K562 (cell line): Measurements from ENCODE around the gene NANS. TPM values are rescaled to one million over a fixed set of nuclear protein-coding genes. Genes with fewer than 3 reads are reported as not detected.

Experiments used
- ATAC-seq: fragments of 200-7000 bp; cut with Tn5 transposase; 3 replicates; pipeline ENCODE4 v1.9.1; 2020; ENCODE audit warnings: moderate library complexity
- BruUV-seq: library from RNA; stranded (reverse); fragments of 400-500 nt; replicated peaks from 2 replicates; lab custom pipeline; 2021; lab: Mats Ljungman, UMichigan
- CTCF ChIA-PET: fragments of 300-600 bp; formaldehyde crosslinking; extraction: SDS; loops from one replicate; lab custom pipeline; 2021; ENCODE audit warnings: low intra/inter-chr PET ratio; lab: Yijun Ruan, JAX
- POLR2A ChIA-PET: fragments of 300-600, 350-650 bp; sonication (Branson Sonifier 250); formaldehyde crosslinking; extraction: SDS; loops from one replicate; lab custom pipeline; 2021; ENCODE audit warnings: antibody characterized with exemption, inconsistent platforms; lab: Yijun Ruan, JAX
- DNase-seq, 4 experiments: peaks; one replicate each; pipeline versions ENCODE4 v3.0.0 to v3.0.0-alpha.2; 2011 to 2018; ENCODE audit warnings: low spot score in 3 of 4, mixed read lengths in 3 of 4; ENCODE audit errors: extremely low read depth in 1 of 4
- FAIRE-seq: peaks from 2 replicates; lab custom pipeline; 2011; peaks lifted over from hg19 to GRCh38; lab: Jason Lieb, UNC
- H2AFZ ChIP-seq: 2 replicates; pipeline ENCODE4 v1.6.0; 2011; ENCODE audit warnings: low read depth, low read length, control low read depth, inconsistent platforms
- H3K27ac ChIP-seq: fragments of 200-600 bp; 3 replicates; pipeline ENCODE4 v1.8.0; 2011; ENCODE audit warnings: low read depth, mild to moderate bottlenecking, control low read depth, inconsistent platforms, low read length, moderate library complexity, mixed read lengths; ENCODE audit errors: extremely low read depth
- H3K27me3 ChIP-seq, 2 experiments: fragments of 300-600 bp in 1 of 2; 2 replicates in 1 of 2; 3 replicates in 1 of 2; pipeline versions ENCODE4 v1.6.0 to v1.8.0; 2011; ENCODE audit warnings: inconsistent platforms in 2 of 2, low read length in 2 of 2, mild to moderate bottlenecking in 1 of 2, mixed read lengths in 1 of 2, moderate library complexity in 1 of 2; ENCODE audit not compliant: control insufficient read depth in 2 of 2, insufficient read depth in 2 of 2
- H3K36me3 ChIP-seq: fragments of 300-600 bp; 3 replicates; pipeline ENCODE4 v1.8.0; 2011; ENCODE audit warnings: mild to moderate bottlenecking, low read length, inconsistent platforms; ENCODE audit not compliant: control insufficient read depth, insufficient read depth
- H3K4me1 ChIP-seq, 2 experiments: fragments of 200-600 bp in 1 of 2; replicated peaks in 1 of 2; 2 replicates in 1 of 2; 3 replicates in 1 of 2; pipeline versions ENCODE4 v1.5.1 to v1.8.0; 2011; ENCODE audit warnings: inconsistent platforms in 2 of 2, low read length in 2 of 2, mild to moderate bottlenecking in 1 of 2, mixed read lengths in 1 of 2, moderate library complexity in 1 of 2; ENCODE audit not compliant: control insufficient read depth in 2 of 2, insufficient read depth in 2 of 2
- H3K4me2 ChIP-seq: 2 replicates; pipeline ENCODE4 v1.6.1; 2011; ENCODE audit warnings: low read length, control low read depth, inconsistent platforms, mixed read lengths; ENCODE audit not compliant: insufficient read depth
- H3K4me3 ChIP-seq: fragments of 200-600 bp; sonication (generic), shearing (Covaris generic); 2 replicates; pipeline ENCODE4 v1.5.1; 2016; ENCODE audit warnings: control low read depth, inconsistent platforms
- H3K79me2 ChIP-seq: fragments of 200-600 bp; 3 replicates; pipeline ENCODE4 v1.8.0; 2011; ENCODE audit warnings: low read length, inconsistent platforms; ENCODE audit not compliant: control insufficient read depth, insufficient read depth
- H3K9ac ChIP-seq, 2 experiments: 2 replicates each; pipeline versions ENCODE4 v1.6.0 to v1.6.1; 2011; ENCODE audit warnings: low read depth in 2 of 2, low read length in 2 of 2, control low read depth in 1 of 2, inconsistent platforms in 1 of 2, mild to moderate bottlenecking in 1 of 2, mixed read lengths in 1 of 2; ENCODE audit not compliant: insufficient read depth in 1 of 2
- H3K9me1 ChIP-seq: one replicate; pipeline ENCODE4 v1.6.0; 2011; ENCODE audit warnings: inconsistent platforms, mild to moderate bottlenecking, low read length, moderate library complexity; ENCODE audit not compliant: control insufficient read depth, insufficient read depth
- H3K9me3 ChIP-seq: replicated peaks from 2 replicates; pipeline ENCODE4 v1.5.1; 2011; ENCODE audit warnings: low read depth, low read length, inconsistent platforms; ENCODE audit not compliant: control insufficient read depth, insufficient read depth
- H4K20me1 ChIP-seq: replicated peaks from 2 replicates; pipeline ENCODE4 v1.6.1; 2011; ENCODE audit warnings: low read length, inconsistent platforms, mixed read lengths; ENCODE audit not compliant: control insufficient read depth, insufficient read depth
- ATF7 ChIP-seq: fragments of 450-650 bp; IDR thresholded peaks from 2 replicates; pipeline ENCODE4 v1.7.1; 2014; ENCODE audit warnings: mild to moderate bottlenecking, moderate library complexity
- BRF1 ChIP-seq: IDR thresholded peaks from 3 replicates; pipeline ENCODE4 v1.6.1; 2011; ENCODE audit warnings: borderline replicate concordance, mild to moderate bottlenecking; ENCODE audit not compliant: insufficient read length; ENCODE audit errors: extremely low read depth
- E2F3 ChIP-seq: fragments of 250-450 bp; sonication (Bioruptor Pico); IDR thresholded peaks from 2 replicates; pipeline ENCODE4 v1.4.0; 2020; ENCODE audit warnings: mild to moderate bottlenecking
- ETS1 ChIP-seq: conservative IDR thresholded peaks from 2 replicates; pipeline ENCODE4 v1.6.1; 2011; ENCODE audit warnings: low read depth, mild to moderate bottlenecking, low read length; ENCODE audit not compliant: control insufficient read depth
- ETV6 ChIP-seq, 3 experiments: fragments of 150-350 bp in 1 of 3; sonication (generic) in 1 of 3; formaldehyde crosslinking in 1 of 3; IDR thresholded peaks; 2 replicates each; pipeline versions ENCODE4 v1.6.1 to v1.8.0; 2014 to 2022; ENCODE audit warnings: borderline replicate concordance in 2 of 3, low read depth in 2 of 3, antibody characterized with exemption in 1 of 3, low read length in 1 of 3, mild to moderate bottlenecking in 1 of 3, missing genetic modification reagents in 1 of 3
- EZH2 ChIP-seq: IDR thresholded peaks from 2 replicates; pipeline ENCODE4 v1.6.1; 2012; ENCODE audit warnings: low read depth, mild to moderate bottlenecking, inconsistent platforms, low read length, borderline replicate concordance
- MTA2 ChIP-seq: fragments of 450-650 bp; IDR thresholded peaks from 2 replicates; pipeline ENCODE4 v1.6.1; 2016; ENCODE audit warnings: low read depth
- NFE2 ChIP-seq: IDR thresholded peaks from 2 replicates; pipeline ENCODE4 v1.6.1; 2014; ENCODE audit warnings: antibody characterized with exemption, low read depth
- NFIC ChIP-seq: fragments of 450-650 bp; IDR thresholded peaks from 2 replicates; pipeline ENCODE4 v1.6.1; 2017; ENCODE audit warnings: mild to moderate bottlenecking, inconsistent platforms
- NUFIP1 ChIP-seq: fragments of 450-650 bp; IDR thresholded peaks from 2 replicates; pipeline ENCODE4 v1.6.1; 2018; ENCODE audit not compliant: partially characterized antibody
- PHF20 ChIP-seq: fragments of 450-650 bp; IDR thresholded peaks from 2 replicates; pipeline ENCODE4 v1.6.1; 2018; ENCODE audit not compliant: partially characterized antibody
- SETDB1 ChIP-seq: IDR thresholded peaks from one replicate; pipeline ENCODE4 v1.6.1; 2012; ENCODE audit warnings: low read length, control low read depth, inconsistent platforms
- SNIP1 ChIP-seq: fragments of 450-650 bp; IDR thresholded peaks from 2 replicates; pipeline ENCODE4 v1.7.1; 2017; ENCODE audit warnings: low read depth, mild to moderate bottlenecking
- TEAD2 ChIP-seq: fragments of 450-650 bp; IDR thresholded peaks from 2 replicates; pipeline ENCODE4 v1.6.1; 2016; ENCODE audit warnings: missing genetic modification characterization, control low read depth, missing compliant biosample characterization
- TSHZ1 ChIP-seq: fragments of 250-450 bp; sonication (Bioruptor Pico); IDR thresholded peaks from 2 replicates; pipeline ENCODE4 v1.4.0; 2020; ENCODE audit warnings: mild to moderate bottlenecking, moderate library complexity
- U2AF2 ChIP-seq: fragments of 200-400 bp; formaldehyde crosslinking; optimal IDR thresholded peaks from 2 replicates; pipeline ENCODE3; 2017; ENCODE audit warnings: low read depth, mild to moderate bottlenecking, low read length
- ZNF384 ChIP-seq: IDR thresholded peaks from 2 replicates; pipeline ENCODE4 v1.6.1; 2012; ENCODE audit warnings: low read depth, low read length, improper control_type of control experiment
- ZNF445 ChIP-seq: fragments of 250-450 bp; sonication (Bioruptor Pico); IDR thresholded peaks from 2 replicates; pipeline ENCODE4 v1.4.0; 2020; ENCODE audit warnings: low read depth, mild to moderate bottlenecking, moderate library complexity
- ZNF584 ChIP-seq: fragments of 200-800 bp; sonication (Bioruptor generic); IDR thresholded peaks from 2 replicates; pipeline ENCODE4 v1.6.1; 2016; ENCODE audit warnings: low read depth, mild to moderate bottlenecking, missing genetic modification characterization, missing compliant biosample characterization
- whole genome bisulfite sequencing: fragments of 100-300 bp; shearing (Covaris generic); methylation state at CpG from one replicate; pipeline ENCODE4 v1.1.6; 2016; ENCODE audit warnings: low coverage, mixed read lengths; ENCODE audit not compliant: insufficient coverage; ENCODE audit errors: missing lambda C conversion rate; 5-methylcytosine and 5-hydroxymethylcytosine counted together
- in situ Hi-C: fragments of 300-500 bp; cut with MboI; formaldehyde crosslinking; loops from 4 replicates; pipeline ENCODE4 v1.15.0; 2018; ENCODE audit warnings: inconsistent platforms, mixed read lengths
- intact Hi-C: fragments of 100-400 bp; cut with micrococcal nuclease; formaldehyde crosslinking; loops from 2 replicates; pipeline ENCODE4 v1.14.2; 2022
- polyA plus RNA-seq, 8 experiments: library from polyadenylated mRNA; depleted of rRNA in 4 of 8; stranded (reverse) in 5 of 8; unstranded in 3 of 8; fragments of >200 nt; fragmentation: Nextera tagmentation in 2 of 8; fragmentation: Illumina TruSeq in 1 of 8; extraction: Ambion mirVana in 2 of 8; extraction: Trizol in 1 of 8; gene quantifications; 2 replicates each; pipeline versions ENCODE4 v1.2.1 to v1.2.3, GENCODE V29; 2011 to 2014; ENCODE audit warnings: inconsistent platforms in 1 of 8, missing spikeins in 1 of 8
- total RNA-seq, 7 experiments: library from RNA; depleted of rRNA in 6 of 7; stranded (reverse); fragments of >200 nt in 6 of 7; fragmentation: Illumina TruSeq in 2 of 7; extraction: Trizol in 2 of 7; gene quantifications; 2 replicates each; pipeline versions ENCODE4 v1.2.1 to v1.2.3, GENCODE V29; 2011 to 2021; ENCODE audit warnings: low replicate concordance in 1 of 7

The NANS gene
- total and polyA plus RNA-seq, 9 of the 15 experiments (the other 6 are each of a cell fraction or from before 2014, with no cell fraction given) = 37.1 to 181 (median 137) TPM

DNA sequence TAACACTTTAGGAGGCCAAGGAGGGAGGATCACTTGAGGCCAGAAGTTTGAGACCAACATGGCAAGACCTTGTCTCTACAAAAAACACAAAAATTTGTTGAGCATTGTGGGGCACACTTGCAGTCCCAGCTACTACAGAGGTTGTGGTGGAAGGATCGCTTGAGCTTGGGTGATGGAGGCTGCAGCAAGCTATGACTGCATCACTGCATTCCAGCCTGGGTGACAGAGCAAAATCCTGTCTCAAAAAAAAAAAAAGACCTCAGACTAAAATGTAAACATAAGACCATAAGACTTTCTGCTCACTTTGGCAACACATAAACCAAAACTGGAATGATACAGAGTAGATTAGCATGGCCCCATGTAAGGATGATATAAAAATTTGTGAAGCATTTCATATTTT lies 24.6 kb upstream of the NANS start:
- POLR2A ChIA-PET = no interaction called here
- no peak for FAIRE-seq

More for the DNA sequence above, 24.6 kb upstream of the NANS start:
- DNase-seq = no peak
- Histone ChIP-seq H3K9me1 (no peaks in the 10 kb centered on the region), H4K20me1 (no peaks in the 10 kb centered on the region), H3K4me2 (no peak overlapping the region), H3K9me3 (no peaks in the 10 kb centered on the region), H2AFZ (no peak overlapping the region), H3K36me3 (no peaks in the 10 kb centered on the region), H3K4me3 (no peak overlapping the region), H3K9ac (0 out of 4 replicates have a peak overlapping the region, but pooled peaks of 1 of the 2 experiments have one; percentile 32), H3K27ac (no peak overlapping the region), H3K27me3 (no peaks in the 10 kb centered on the region), H3K4me1 (peaks cover 0 to 3% of the 10 kb centered on the region in 2 experiments; a peak in 3 of 5 replicates), H3K79me2 (no peaks in the 10 kb centered on the region)
- ATAC-seq = no peak
- no peak for TF ChIP-seq NUFIP1
- no peak for TF ChIP-seq SETDB1
- 0 out of 2 replicates have a peak, but pooled peaks have one; percentile 9 for TF ChIP-seq NFE2
- TF ChIP-seq PHF20 = no peak
- TF ChIP-seq ETS1 = no peak
- TF ChIP-seq TEAD2 (tag) = 0 out of 2 replicates have a peak, but pooled peaks have one; percentile 11
- no peak for TF ChIP-seq EZH2
- TF ChIP-seq ETV6 (IDR thresholded peaks at IDR 0.05; ENCODE audit: borderline replicate concordance in 1 of 2, low read depth in 2 of 2, low read length in 1 of 2) = no peak
- TF ChIP-seq ETV6 (CRISPR knock-in tag; IDR thresholded peaks at IDR 0.05; ENCODE audit: borderline replicate concordance) = no peak
- TF ChIP-seq E2F3 (CRISPR knock-in tag) = no peak
- no peak for TF ChIP-seq ATF7
- no peak for TF ChIP-seq SNIP1
- TF ChIP-seq TSHZ1 (CRISPR knock-in tag) = no peak
- peak; percentile 73 for TF ChIP-seq ZNF384
- no peak for TF ChIP-seq U2AF2
- TF ChIP-seq MTA2 = no peak
- no peak for TF ChIP-seq NFIC
- no peak for TF ChIP-seq BRF1
- no peak for TF ChIP-seq ZNF584 (CRISPR knock-in tag)
- no peak for TF ChIP-seq ZNF445 (CRISPR knock-in tag)
- in situ Hi-C loops = no loop called here
- intact Hi-C loops = no loop called here
- WGBS = 57% methylated on average over 1 of the region's 1 CpG
- no TSS peak for BruUV-seq
- CTCF ChIA-PET = interaction anchor here (0.7 kb wide), 1 partner anchor 320 kb away, joined by 4 read pairs; no protein-coding TSS in a partner anchor
